HG03439 (cell line): ENCODE results near the gene ATP6V1G2.
A peak's percentile ranks its signal among the peaks of the same experiment; 100 is the strongest.

ENCODE experiments used
- ATAC-seq: cut with Tn5 transposase; IDR thresholded peaks from one replicate; pipeline ENCODE4 v1.9.1; 2021; ENCODE audit warnings: mild to moderate bottlenecking, moderate library complexity; ENCODE audit not compliant: unreplicated experiment

ATP6V1G2 gene

GRCh38 chr6:31548544-31548873, 2.1 kb upstream of the ATP6V1G2 start:
- ATAC-seq = no peak

- ATAC-seq = no peak
These were observed 1.5 kb upstream of the ATP6V1G2 start for GRCh38 chr6:31547727-31548543.

- ATAC-seq = peak; percentile 58
These were observed 734 bp upstream of the ATP6V1G2 start, which contains the start of gene NFKBIL1 for GRCh38 chr6:31546958-31547726. Gene NFKBIL1, plus strand, starts transcription at chr6:31547608. Its CDS starts 87 bp downstream, at chr6:31547695.

GRCh38 chr6:31545291-31545690, 1.1 kb downstream of the ATP6V1G2 start:
- no peak for ATAC-seq

- no peak for ATAC-seq
These were observed 1.7 kb downstream of the ATP6V1G2 start for GRCh38 chr6:31544676-31545075.

- ATAC-seq = no peak
These were observed 2.8 kb downstream of the ATP6V1G2 start for GRCh38 chr6:31543639-31544038.

GRCh38 chr6:31541658-31542521, 4.5 kb downstream of the ATP6V1G2 start, which contains the start of gene DDX39B:
Gene DDX39B, minus strand, starts transcription at chr6:31542003. Its CDS starts 1,471 bp downstream, at chr6:31540532.
- peak; percentile 73 for ATAC-seq

GRCh38 chr6:31541059-31541657, 5.2 kb downstream of the ATP6V1G2 start:
- ATAC-seq = no peak

GRCh38 chr6:31540640-31541039, 5.8 kb downstream of the ATP6V1G2 start:
- no peak for ATAC-seq

GRCh38 chr6:31538805-31539400, 7.5 kb downstream of the ATP6V1G2 start:
- ATAC-seq = no peak

- no peak for ATAC-seq
These were observed 10.7 kb downstream of the ATP6V1G2 start for GRCh38 chr6:31535538-31536324.

- no peak for ATAC-seq
These were observed 11.8 kb downstream of the ATP6V1G2 start for GRCh38 chr6:31534521-31535040.

GRCh38 chr6:31534011-31534410, 12.4 kb downstream of the ATP6V1G2 start:
- ATAC-seq = no peak

GRCh38 chr6:31533455-31533841, 13.0 kb downstream of the ATP6V1G2 start:
- no peak for ATAC-seq

GRCh38 chr6:31532644-31533454, 13.6 kb downstream of the ATP6V1G2 start:
- ATAC-seq = no peak

- no peak for ATAC-seq
These were observed 14.4 kb downstream of the ATP6V1G2 start for GRCh38 chr6:31531771-31532643.

- no peak for ATAC-seq
These were observed 15.2 kb downstream of the ATP6V1G2 start for GRCh38 chr6:31531162-31531561.
